GM19193 (cell line): Measurements from ENCODE around the gene KCNN1.

Source experiments
- POLR2A ChIP-seq: IDR thresholded peaks from 4 replicates; pipeline ENCODE4 v1.6.1; 2011; ENCODE audit not compliant: insufficient read depth, insufficient read length; ENCODE audit errors: extremely low read depth

Gene KCNN1

GRCh38 chr19:18020212-18021085, 53.5 kb downstream of the KCNN1 start:
- no peak for TF ChIP-seq POLR2A

- TF ChIP-seq POLR2A, result peak; percentile 3
Observed at GRCh38 chr19:18021121-18021755, 54.3 kb downstream of the KCNN1 start.

- no peak for TF ChIP-seq POLR2A
Observed at GRCh38 chr19:18023622-18024251, 56.8 kb downstream of the KCNN1 start.

GRCh38 chr19:18027151-18027550, 60.2 kb downstream of the KCNN1 start:
- TF ChIP-seq POLR2A, result no peak

GRCh38 chr19:18029617-18030338, 62.9 kb downstream of the KCNN1 start:
- no peak for TF ChIP-seq POLR2A

- no peak for TF ChIP-seq POLR2A
Observed at GRCh38 chr19:18041054-18041453, 74.1 kb downstream of the KCNN1 start.

- no peak for TF ChIP-seq POLR2A
Observed at GRCh38 chr19:18043676-18044075, 76.8 kb downstream of the KCNN1 start.

- TF ChIP-seq POLR2A, result no peak
Observed at GRCh38 chr19:18044825-18045304, 78.0 kb downstream of the KCNN1 start.

- no peak for TF ChIP-seq POLR2A
Observed at GRCh38 chr19:18045307-18046050, 78.6 kb downstream of the KCNN1 start.

- no peak for TF ChIP-seq POLR2A
Observed at GRCh38 chr19:18046059-18046718, 79.3 kb downstream of the KCNN1 start.

- TF ChIP-seq POLR2A, result no peak
Observed at GRCh38 chr19:18049385-18049784, 82.5 kb downstream of the KCNN1 start.
